Measurements from ENCODE around the gene SIAH2. TPM values are rescaled to one million over a fixed set of nuclear protein-coding genes. Genes with fewer than 3 reads are reported as not detected.

SIAH2 gene
- polyA plus RNA-seq, 3 donors = 24.6 to 43.5 (median 28.2) TPM

DNA sequence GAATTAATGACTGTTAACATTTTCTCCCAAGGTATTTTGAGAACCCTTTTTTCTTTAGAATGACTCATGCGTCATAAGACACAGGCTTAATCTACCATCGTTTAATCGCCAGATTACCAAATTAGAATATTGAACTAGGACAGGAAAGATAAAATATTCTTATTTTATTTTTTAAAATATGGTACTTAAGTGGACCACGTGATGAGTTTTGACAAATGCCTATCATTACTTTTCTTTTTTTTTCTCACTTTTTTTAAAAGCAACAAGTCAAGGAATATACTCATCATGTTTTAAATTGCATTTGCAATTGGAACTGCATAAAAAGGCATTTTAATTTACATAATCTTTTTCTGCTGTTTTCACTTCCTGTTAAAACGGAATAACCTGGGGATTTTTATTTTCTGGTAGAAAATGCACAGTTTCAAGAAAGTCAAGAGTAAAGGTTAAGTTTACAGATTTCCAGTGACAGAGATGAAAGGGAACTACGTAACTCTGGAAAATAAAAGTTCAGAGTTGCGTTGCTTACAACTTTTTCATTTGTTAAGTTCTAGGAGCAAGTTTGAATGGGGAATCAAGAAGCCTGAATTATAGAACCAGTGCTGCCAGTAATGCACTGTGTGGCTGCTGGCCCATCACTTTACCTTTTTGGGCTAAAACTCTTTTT, 23.6 kb downstream of the SIAH2 start:
- intact Hi-C loops (cut with micrococcal nuclease) = no loop called here

GRCh38 chr3:150738688-150739087, 24.3 kb downstream of the SIAH2 start:
- DNase-seq = no peak
- H3K4me3 ChIP-seq (replicated peaks in 1 of 3; ENCODE audit: low read depth in 2 of 3, low read length in 3 of 3) = no peak overlapping the region
- WGBS (ENCODE audit: insufficient coverage) = 71% methylated on average over 1 of the region's 4 CpGs
- no peak overlapping the region for H3K4me2 ChIP-seq (replicated peaks; ENCODE audit: extremely low read depth, low read length, poor library complexity, severe bottlenecking)
- peaks cover 20% of the 10 kb centered on the region for H3K79me2 ChIP-seq (ENCODE audit: insufficient read depth, low read length)
- intact Hi-C loops (cut with micrococcal nuclease) = no loop called here
- H3K27ac Mint-ChIP-seq = peak overlapping the region in 6 of 7 donors; percentile 58 to 86 (median 67)
- H3K36me3 ChIP-seq (replicated peaks in 1 of 2; ENCODE audit: control insufficient read depth in 1 of 2, insufficient read depth in 2 of 2, low read length in 2 of 2) = peaks cover 18 to 30% of the 10 kb centered on the region in 2 donors
- H3K27ac ChIP-seq (ENCODE audit: low read depth in 1 of 2, low read length in 2 of 2) = peak overlapping the region in 1 of 2 donors; percentile 56
- no peak overlapping the region for H3K4me3 Mint-ChIP-seq
- peaks cover 42% of the 10 kb centered on the region for H4K20me1 ChIP-seq (ENCODE audit: insufficient read depth, low read length)
- peaks cover 0 to 3% (median 3%) of the 10 kb centered on the region in 3 donors for H3K27me3 Mint-ChIP-seq (ENCODE audit: low read depth in 3 of 3)
- H3K36me3 Mint-ChIP-seq = peaks cover 20 to 27% of the 10 kb centered on the region in 2 donors
- H3K9me3 ChIP-seq (replicated peaks in 1 of 2; ENCODE audit: control insufficient read depth in 1 of 2, insufficient read depth in 1 of 2, low read length in 2 of 2) = no peaks in the 10 kb centered on the region
- no peaks in the 10 kb centered on the region for H3K9me3 Mint-ChIP-seq
- no peak for TF ChIP-seq CTCF (IDR thresholded peaks at IDR 0.05)
- no peak overlapping the region for H3K9ac ChIP-seq (ENCODE audit: insufficient read depth, low read length, poor library complexity, severe bottlenecking)
- no peaks in the 10 kb centered on the region for H3K27me3 ChIP-seq (ENCODE audit: control insufficient read depth in 2 of 2, insufficient read depth in 2 of 2, low read length in 2 of 2)
- H2AFZ ChIP-seq (ENCODE audit: insufficient read depth, low read depth, low read length, poor library complexity, severe bottlenecking) = no peak overlapping the region
- H3K4me1 ChIP-seq (ENCODE audit: control insufficient read depth in 1 of 2, insufficient read depth in 2 of 2, low read length in 2 of 2) = peaks cover 27 to 33% of the 10 kb centered on the region in 2 donors
- peaks cover 32% of the 10 kb centered on the region for H3K4me1 Mint-ChIP-seq

More for the DNA sequence above, 23.6 kb downstream of the SIAH2 start:
- H3K9ac ChIP-seq (ENCODE audit: insufficient read depth, low read length, poor library complexity, severe bottlenecking) = no peak overlapping the region
- peak overlapping the region in 5 of 7 donors; percentile 14 to 62 (median 40) for H3K27ac Mint-ChIP-seq
- peaks cover 35% of the 10 kb centered on the region for H3K4me1 Mint-ChIP-seq
- peaks cover 26% of the 10 kb centered on the region for H3K79me2 ChIP-seq (ENCODE audit: insufficient read depth, low read length)
- DNase-seq = peak in 1 of 3 donors; percentile 45
- peaks cover 20 to 27% of the 10 kb centered on the region in 2 donors for H3K36me3 Mint-ChIP-seq
- no peaks in the 10 kb centered on the region for H3K9me3 Mint-ChIP-seq
- 65% methylated on average over 2 of the region's 7 CpGs for WGBS (ENCODE audit: insufficient coverage)
- H3K36me3 ChIP-seq (replicated peaks in 1 of 2; ENCODE audit: control insufficient read depth in 1 of 2, insufficient read depth in 2 of 2, low read length in 2 of 2) = peaks cover 18 to 30% of the 10 kb centered on the region in 2 donors
- H3K4me2 ChIP-seq (replicated peaks; ENCODE audit: extremely low read depth, low read length, poor library complexity, severe bottlenecking) = no peak overlapping the region
- peak overlapping the region in 1 of 3 experiments; percentile 1 for H3K4me3 ChIP-seq (replicated peaks in 1 of 3; ENCODE audit: low read depth in 2 of 3, low read length in 3 of 3)
- H3K27me3 ChIP-seq (ENCODE audit: control insufficient read depth in 2 of 2, insufficient read depth in 2 of 2, low read length in 2 of 2) = no peaks in the 10 kb centered on the region
- H4K20me1 ChIP-seq (ENCODE audit: insufficient read depth, low read length) = peaks cover 48% of the 10 kb centered on the region
- no peaks in the 10 kb centered on the region for H3K9me3 ChIP-seq (replicated peaks in 1 of 2; ENCODE audit: control insufficient read depth in 1 of 2, insufficient read depth in 1 of 2, low read length in 2 of 2)
- H3K4me1 ChIP-seq (ENCODE audit: control insufficient read depth in 1 of 2, insufficient read depth in 2 of 2, low read length in 2 of 2) = peaks cover 27 to 33% of the 10 kb centered on the region in 2 donors
- peak overlapping the region in 1 of 2 donors; percentile 56 for H3K27ac ChIP-seq (ENCODE audit: low read depth in 1 of 2, low read length in 2 of 2)
- TF ChIP-seq CTCF (IDR thresholded peaks at IDR 0.05) = no peak
- no peak overlapping the region for H2AFZ ChIP-seq (ENCODE audit: insufficient read depth, low read depth, low read length, poor library complexity, severe bottlenecking)
- H3K4me3 Mint-ChIP-seq = no peak overlapping the region
- H3K27me3 Mint-ChIP-seq (ENCODE audit: low read depth in 3 of 3) = peaks cover 0 to 3% (median 3%) of the 10 kb centered on the region in 3 donors

All from CD14-positive monocyte (primary cell).